Activated T-cell treated with anti-CD3 and anti-CD28 coated beads for 48 hours (primary cell): ENCODE data around the gene KLHL22.
"Not testable (repeated sequence)": the region's sequence is repeated elsewhere in the genome, so short reads cannot be mapped to it uniquely, and the experiment has no call there.

Source experiments
- DNase-seq: peaks from one replicate; pipeline ENCODE4 v3.0.0-alpha.2; 2020; ENCODE audit warnings: low read depth

KLHL22 gene

DNA sequence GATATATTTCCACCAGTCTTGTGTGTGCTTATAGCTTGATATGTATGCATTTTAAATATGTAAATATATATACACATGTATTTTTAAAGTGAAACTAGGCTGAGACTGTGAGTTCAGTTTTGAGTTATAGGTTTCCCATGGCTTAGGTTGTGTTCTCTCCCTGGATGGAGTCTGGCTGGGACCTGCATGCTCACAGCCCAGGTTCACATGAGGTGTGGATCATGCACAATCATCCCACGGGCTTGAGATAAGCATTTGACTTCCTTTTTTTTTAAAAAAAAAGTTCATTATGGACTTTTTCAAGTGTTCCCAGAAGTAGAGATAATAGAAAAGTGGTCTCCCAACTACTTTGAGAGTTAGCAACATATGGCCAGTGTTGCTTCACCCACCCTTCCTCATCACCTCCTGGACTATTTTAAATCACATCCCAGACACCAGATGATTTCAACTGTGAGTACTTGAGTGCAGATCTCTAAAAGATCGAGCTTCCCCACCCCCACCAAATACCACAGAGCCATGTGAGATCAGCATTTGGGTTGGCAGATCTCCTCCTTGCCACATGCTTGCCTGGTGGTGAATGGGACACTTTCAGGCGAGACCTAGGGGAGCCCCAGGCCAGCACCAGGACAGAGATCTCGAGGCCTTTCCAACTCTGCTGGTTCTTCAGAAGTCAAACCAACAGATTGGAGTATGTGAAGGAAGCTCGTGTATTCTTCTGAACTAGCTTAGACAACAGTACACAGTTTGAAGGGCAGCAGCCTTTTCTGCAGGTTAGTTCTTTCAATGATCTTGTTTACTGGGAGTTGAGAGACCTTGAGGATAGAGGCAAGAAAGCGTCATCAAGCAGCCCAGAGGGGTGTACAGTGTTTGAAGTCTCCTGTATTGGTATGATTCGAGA is 27.7 kb upstream of the KLHL22 start:
- DNase-seq: no peak

DNA sequence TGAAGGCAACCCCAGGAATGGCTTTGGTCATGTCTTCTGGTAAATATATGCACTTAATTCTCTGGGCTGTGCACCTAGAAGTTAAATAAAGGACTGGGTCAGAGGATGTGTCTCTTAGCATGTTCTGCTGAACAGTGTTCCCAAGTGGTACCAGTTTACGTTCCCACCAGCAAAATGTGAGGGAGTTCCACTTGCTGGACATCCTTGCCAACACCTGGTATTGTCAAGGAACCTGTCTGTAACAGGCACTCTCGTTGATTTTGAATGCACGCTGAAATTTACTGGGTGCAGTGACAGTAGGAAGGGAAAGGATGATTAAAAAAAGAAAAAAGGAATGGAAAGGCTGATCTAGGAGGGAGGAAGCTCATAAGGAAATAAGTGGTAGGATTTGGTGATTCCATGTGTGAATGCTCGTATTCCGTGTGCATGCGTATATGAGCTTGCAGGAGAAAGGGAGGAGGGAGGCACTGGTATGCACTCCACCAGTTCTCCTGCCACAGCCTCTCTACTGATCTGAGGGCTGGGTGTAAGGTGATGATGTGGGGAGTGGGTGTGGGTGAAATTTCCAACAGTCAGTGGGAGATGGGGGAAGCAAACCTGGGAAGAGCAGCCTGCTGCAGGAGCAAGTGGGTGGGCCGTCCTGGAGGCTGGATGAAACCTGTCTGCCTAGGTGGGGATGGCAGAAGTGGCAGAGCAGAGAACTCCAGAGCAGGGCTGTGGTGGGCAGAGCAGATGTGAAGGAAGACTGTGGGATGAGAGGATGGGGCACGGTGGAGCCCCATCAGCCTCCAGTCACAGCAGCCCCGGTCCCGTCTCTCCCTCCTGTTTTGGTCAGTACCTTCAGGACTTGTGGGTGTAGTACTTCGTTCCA is 26.8 kb upstream of the KLHL22 start:
- DNase-seq: no peak

GRCh38 chr22:20520093-20520511 is 24.5 kb upstream of the KLHL22 start:
- DNase-seq: no peak

DNA sequence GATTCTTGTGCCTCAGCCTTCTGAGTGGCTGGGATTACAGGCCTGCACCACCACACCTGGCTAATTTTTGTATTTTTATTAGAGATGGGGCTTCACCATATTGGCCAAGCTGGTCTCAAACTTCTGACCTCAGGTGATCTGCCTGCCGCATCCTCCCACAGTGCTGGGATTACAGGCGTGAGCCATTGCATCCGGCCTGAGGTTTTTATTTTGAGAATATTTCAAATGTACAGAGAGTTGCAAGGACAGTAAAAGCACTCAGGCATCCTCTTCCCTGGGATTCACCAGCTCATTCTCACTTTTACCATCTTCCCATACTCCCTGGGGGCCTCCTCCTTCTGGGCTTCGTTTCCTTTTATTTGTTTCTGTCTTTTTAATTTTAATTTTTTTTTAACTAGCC is 24.0 kb upstream of the KLHL22 start:
- DNase-seq: no peak

GRCh38 chr22:20517841-20518592 is 22.4 kb upstream of the KLHL22 start:
- DNase-seq: no peak

DNA sequence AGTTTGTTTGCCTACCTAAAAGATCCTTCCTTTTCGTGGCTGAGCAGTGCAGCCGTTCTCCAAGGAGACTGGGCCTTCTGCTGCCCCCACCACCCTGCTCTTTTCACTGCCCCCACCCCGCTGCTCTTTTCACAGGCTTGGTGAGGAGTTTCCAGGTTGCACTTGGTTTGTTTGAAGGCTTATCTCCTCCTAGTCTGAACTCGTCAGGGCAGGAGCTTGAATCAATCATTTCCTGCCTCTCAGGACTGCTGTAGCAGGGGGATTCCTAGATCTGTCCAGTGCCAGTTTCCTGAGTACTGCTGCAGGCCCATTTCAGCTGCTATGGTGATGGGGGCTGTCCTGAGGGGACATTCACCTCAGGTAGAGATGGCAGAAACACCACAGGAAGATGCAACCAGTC is 21.8 kb upstream of the KLHL22 start:
- no peak for DNase-seq

DNA sequence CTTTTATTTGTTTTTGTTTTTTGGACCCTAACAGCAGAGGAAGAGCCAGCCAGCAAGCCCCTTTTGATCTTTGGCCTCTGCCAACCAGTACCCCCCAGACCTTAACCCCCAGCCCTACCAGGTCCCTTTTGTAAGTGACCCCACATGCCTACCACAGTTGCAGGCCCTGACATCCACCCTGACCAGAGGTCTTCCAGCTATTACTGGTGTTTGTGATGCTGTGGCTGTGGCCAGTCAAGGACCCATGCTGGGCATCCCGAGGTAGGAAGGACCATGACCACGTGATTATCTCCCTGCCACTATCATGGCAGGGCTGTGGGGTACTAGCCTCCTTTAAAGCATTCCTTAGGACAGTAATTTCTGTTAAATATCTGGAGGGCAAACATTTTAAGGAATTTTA is 20.8 kb upstream of the KLHL22 start:
- DNase-seq: no peak

GRCh38 chr22:20514658-20515406 is 19.2 kb upstream of the KLHL22 start:
- no peak for DNase-seq

DNA sequence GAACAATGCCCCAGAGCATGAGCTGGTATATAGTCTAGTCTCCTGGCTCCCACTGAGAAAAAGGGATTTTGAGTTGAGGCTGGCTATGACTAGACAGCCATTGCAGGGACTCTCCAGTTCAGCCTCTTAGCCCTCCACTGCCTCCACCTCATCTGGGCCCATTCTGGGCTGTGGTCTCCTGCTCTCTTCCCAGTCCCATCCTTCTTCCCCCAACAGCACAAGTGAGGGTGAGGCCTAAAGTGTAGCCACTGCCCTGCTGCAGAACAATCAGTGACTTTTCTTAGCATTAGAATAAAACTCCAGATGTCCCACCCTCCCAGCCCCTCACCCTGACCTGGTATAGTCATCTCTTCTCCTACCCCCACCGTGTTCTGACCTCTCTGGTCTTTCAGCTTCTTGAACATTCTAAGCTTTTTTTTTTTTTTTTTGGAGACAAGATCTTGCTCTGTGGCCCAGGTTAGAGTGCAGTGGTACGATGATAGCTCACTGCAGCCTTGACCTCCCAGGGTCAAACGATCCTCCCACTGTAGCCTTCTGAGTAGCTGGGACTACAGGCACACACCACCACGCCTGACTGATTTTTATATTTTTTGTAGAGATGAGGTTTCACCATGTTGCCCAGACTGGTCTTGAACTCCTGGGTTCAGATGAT is 16.1 kb upstream of the KLHL22 start:
- no peak for DNase-seq

GRCh38 chr22:20510811-20511577 is 15.4 kb upstream of the KLHL22 start:
- DNase-seq: no peak

DNA sequence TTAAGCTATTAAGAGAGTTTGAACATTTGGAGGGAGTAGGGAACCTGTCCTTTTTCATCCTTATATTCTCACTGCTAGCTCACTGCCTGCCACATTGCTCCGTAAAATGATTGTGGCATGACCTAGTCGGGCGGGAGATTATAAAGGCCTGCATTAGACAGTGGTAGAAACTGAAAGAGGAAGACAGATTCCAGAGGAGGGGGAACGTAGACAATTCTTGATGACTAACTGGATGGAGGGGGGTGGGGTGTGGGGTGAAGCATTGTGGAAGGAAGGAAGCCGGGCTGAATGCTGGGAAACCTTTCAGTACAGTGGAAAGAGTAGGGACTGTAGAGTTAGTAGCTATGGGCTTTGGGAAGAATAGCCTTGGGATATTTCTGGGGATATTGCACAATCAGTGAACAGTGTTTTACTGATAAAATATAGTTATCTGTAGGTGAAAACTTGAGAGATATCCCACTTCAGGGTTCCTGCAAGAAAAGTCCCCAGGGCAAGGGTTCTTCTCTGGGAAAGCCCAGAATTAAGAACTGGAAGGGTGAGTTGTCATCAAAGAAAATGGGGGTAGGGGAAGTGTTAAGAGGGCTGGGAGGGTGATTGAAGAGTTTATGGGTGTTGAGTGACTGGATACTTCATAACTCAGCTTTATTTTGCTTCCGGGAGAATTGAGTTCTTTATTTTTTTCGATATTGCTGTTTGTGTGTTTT is 13.9 kb upstream of the KLHL22 start:
- DNase-seq: peak; percentile 50

DNA sequence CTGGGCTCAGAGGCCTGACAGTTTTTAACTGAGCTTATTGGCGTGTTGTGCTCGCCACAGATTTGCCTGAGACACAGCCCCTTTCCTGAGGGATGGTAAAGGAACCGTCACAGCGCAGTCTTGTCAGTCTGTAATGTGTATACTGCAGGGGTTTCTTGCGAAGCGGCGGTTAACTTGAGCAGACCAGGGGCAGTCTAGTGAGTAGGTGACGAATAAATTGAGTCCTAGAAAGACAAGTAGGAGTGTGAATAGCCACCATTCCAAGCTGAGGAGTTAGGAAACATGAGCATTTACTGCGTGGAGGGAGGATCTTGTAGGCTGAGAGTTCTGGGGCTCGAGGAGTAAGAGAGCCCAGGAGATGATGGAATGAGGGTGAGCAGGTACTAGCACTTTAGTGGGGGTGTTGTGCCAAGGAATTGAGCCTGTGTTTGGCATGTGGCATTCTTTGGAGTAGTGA is 13.2 kb upstream of the KLHL22 start:
- DNase-seq: no peak

DNA sequence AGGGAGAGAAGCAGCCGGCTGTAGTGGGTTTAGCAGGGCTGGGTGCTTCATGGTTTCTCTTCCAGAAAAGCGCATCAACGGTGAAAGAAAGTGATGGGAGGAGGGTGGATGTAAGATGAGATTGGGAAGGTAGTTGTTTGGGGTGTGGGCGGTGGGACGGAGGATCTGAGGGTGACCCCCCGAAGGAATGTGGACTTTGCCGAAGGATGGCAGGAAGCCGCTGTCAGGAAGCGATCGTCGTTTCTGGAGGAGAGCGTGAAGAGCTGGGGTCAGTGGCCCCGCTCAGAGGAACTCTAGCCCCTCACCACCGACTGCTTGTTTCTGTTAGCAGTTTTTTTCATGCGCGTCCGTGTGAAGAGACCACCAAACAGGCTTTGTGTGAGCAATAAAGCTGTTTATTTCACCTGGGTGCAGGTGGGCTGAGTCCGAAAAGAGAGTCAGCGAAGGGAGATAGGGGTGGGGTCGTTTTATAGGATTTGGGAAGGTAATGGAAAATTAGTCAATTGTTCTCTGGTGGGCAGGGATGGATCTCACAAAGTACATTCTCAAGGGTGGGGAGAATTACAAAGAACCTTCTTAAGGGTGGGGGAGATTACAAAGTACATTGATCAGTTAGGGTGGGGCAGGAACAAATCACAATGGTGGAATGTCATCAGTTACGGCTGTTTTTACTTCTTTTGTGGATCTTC is 12.6 kb upstream of the KLHL22 start:
- not testable (repeated sequence) for DNase-seq

- DNase-seq: peak; percentile 85
Measured at GRCh38 chr22:20507253-20508066, 11.9 kb upstream of the KLHL22 start, which contains the start of gene MED15. MED15 (plus strand) TSS chr22:20507610; CDS start chr22:20507679, 69 bp downstream.

DNA sequence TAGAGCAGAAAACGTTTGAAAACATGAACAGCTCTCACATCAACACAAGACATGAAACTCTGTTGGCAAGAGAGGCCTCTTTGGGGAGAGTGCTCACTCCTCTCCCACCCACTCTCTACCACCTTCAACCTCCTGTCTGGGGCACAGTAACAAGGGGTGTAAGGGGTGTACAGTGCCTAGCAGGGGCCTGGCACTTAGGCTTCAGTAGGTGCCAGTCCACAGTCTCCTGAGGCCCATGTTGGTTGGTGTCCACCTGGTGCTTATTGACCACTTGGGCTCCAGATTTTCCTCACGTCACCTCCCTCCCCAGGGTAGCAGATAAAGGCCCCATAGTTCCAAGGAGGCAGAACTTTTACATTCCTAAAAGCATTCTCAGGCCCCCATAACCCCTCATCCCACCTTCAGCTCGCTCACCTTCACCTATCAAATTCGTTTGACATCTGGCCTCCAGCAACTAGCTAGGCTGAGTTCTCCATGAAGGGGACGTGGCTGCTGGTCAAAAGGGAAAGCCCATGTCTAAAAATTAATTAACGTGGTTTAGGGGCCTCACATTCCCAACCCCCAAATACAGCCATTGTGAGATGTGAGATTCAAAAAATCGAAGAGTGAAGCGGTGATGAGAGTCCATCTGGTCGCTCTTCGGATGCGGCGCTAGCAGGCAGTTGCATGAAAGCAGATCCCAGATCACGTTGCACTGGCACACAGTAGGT is 11.1 kb upstream of the KLHL22 start:
- no peak for DNase-seq

DNA sequence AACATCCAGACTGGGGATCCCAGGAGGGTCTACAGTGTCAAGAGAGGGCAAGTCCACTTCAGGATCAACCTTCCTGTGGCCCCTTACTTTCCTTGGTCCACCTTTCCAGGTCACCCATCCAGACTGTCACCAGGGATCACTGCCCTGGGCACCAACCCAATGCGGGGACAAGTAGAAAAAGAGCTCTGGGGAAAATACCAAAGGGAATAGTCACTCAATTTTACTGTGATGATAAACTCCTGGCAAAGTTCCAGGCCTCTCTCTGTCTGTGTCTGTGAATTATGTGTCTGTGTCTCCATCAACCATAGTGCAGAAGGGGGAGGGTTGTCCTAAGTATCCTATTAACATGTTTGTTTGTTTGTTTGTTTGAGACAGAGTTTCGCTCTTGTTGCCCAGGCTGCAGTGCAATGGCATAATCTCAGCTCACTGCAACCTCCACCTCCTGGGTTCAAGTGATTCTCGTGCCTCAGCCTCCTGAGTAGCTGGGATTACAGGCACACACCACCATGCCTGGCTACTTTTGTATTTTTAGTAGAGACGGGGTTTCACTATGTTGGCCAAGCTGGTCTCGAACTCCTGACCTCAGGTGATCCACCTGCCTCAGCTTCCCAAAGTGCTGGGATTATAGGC is 8.8 kb upstream of the KLHL22 start:
- not testable (repeated sequence) for DNase-seq

GRCh38 chr22:20503816-20504215 is 8.2 kb upstream of the KLHL22 start:
- DNase-seq: no peak
